GM19438 (cell line): ENCODE data around the gene LGR5.
"Not testable (repeated sequence)": the region's sequence is repeated elsewhere in the genome, so short reads cannot be mapped to it uniquely, and the experiment has no call there.

Experiments
- ATAC-seq: cut with Tn5 transposase; IDR thresholded peaks from one replicate; pipeline ENCODE4 v1.9.1; 2021; ENCODE audit warnings: low read depth; ENCODE audit not compliant: unreplicated experiment

Gene LGR5

DNA sequence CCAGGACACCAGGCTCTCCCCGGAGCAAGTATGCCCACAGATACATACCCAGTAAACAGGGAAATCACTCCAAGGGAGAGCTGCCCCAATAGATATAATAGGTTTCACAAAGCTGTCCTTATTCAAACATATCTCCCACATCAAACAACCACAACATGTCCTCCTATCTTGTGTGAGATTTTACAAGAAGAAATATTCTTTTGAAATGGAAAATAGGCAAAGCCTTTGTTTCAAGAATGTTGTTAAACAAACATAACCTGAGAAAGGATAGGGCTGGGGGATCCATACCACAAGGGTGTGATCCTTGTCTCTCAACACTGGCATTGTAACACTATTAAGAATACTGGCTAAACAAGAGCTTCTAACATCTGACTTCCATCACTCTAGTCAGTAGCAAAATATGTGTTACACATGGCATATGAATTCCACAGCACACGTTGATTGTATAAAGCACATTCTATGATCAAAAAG is 32.9 kb downstream of the LGR5 start:
- no peak for ATAC-seq

DNA sequence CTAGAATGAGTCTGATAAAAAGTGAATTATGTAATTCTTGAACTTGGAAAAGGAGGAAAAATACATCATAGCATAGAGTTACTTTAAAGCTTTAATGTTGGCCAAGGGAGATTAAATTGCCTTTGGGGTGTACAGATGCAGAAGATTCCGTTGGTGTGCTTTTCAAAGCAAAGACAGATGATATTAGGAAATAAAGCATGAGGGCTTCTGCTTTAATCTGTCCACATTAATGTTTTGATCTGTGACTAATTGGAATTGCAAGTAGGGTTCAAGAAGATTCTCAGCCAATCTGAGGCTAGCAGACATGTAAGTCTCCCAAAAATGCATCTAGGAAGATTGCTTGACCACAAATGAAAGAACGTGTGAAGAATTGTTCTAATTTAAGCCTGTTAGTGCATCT is 35.2 kb downstream of the LGR5 start:
- ATAC-seq, result no peak

DNA sequence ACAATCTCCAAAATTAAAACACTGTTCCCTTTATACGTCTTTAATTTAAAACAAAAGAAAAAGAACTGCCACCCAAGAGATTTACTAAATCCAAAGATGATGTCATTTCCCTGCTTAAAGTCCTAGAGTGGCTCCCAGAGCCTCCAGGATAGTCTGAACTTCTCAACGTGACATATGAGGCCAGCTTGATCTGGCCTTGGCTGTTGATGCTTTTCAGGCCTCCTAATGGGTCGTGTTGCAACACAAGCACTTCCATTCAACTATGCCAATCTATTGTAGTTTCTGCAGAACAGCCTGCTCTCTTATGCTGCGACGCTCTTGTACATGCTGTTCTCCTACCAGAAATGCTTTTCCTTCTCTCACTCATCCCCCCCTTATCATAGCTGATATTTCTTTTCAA is 35.7 kb downstream of the LGR5 start:
- ATAC-seq, result no peak

DNA sequence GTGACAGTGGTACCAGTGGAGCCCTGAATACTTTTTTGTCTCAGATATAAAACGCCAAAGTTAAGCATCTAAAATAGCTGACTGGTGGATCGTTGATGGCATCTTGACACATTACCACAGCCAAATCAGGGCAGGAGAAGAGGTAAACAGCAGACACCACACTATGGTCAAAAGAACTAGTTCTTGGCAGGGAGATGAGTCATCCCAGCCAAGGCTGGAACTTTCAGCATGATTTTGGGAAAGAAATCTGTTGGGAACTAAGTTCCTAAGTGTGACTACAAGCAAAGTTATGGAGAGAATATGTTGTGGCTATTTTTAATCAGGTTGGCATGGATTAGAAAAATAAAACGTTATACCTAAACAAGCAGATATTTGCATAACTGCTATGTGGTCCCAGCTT is 36.9 kb downstream of the LGR5 start:
- ATAC-seq, result no peak

DNA sequence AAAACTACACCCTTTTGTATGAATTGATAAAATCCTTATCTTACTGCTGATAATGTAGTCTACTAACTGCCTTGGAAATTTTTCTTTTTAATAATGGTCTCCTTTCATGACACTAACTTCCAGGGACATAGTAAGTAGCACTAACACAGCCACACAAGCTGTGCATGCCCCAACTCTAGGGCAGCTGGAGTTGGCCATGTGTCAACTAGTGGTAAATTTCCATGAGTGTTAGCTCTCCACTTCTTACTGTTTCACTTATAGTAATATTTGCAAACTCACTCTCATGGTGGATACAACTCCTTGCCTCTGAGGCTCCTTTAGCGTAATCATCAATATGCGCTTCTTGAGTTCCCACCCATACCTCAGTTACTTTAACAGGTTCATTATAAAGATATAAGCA is 38.0 kb downstream of the LGR5 start:
- ATAC-seq, result no peak

DNA sequence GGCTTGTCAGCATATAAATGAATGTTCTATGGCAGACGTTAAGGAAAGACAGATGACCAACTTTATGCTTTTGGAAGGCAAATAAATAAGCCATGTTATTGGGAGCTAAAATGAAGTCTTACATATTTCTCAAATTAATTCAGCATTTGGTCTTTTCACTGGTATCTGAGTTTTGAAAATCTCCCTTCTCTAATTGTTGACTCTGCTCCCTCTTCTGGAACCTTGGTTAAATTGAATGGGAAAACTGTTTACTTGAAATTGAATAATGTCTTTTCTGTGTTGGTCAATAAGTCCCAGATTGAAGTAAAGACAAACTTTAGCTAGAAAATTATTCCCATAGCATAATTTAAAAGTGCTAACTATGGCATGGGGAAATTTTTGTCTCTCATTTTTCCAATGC is 38.7 kb downstream of the LGR5 start:
- no peak for ATAC-seq

DNA sequence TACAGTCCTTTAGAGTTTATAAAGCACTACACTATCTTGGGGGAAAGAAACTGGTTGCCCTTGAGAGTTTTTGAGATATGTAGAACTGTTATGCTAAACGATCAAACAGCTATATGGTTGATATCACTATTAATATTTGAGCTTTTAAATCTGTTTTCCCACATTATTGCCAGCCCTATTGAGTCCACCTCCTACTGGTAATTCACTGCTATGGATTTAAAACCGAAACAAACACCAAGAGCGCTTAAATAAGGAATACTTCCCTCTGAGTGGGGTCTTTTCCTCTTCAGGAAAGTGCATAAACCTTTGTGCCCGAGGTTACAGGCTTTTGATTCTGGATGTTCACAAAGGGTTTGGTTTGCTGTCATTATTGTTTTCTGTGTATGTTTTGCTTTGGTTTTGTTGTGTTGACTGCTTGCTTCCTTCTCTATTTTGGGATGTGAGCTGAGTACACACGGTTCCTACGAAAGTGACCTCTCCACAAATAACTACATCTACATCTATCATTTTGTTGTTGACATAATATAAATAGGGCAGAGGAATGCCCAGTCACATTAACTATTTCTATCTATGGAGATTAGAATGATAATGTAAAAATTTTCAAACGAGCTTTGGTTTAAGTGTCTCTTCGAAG is 44.8 kb downstream of the LGR5 start:
- no peak for ATAC-seq

DNA sequence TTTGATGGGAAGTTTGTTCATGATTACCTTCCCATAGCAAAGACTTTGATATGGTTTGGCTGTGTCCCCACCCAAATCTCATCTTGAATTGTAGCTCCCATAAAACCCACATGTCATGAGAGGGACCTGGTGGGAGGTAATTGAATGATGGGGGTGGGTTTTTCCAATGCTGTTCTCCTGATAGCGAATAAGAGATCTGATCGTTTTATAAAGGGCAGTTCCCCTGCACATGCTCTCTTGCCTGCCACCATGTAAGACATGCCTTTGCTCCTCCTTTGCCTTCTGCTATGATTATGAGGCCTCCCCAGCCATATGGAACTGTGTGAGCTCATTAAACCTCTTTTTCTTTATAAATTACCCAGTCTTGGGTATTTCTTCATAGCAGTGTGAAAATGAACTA is 51.2 kb downstream of the LGR5 start:
- not testable (repeated sequence) for ATAC-seq

DNA sequence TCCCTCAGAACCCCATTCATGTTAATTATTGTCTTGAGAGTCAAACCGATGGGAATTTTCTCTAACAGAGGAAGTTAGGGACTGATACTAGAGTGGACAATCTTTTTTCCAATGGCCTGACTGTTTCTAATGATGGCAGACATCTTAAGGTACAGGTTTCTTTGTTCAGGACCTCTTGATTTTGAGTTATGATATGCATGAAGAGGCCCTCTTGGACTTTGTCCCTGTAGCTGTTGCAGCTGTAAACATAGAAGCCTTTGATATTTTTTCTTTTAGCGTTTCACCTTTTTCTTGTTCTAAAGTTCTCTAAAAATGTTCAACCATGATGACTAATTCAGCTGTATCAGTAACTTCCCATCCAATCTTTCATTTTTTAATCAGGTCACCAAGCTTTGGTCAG is 53.0 kb downstream of the LGR5 start:
- no peak for ATAC-seq

DNA sequence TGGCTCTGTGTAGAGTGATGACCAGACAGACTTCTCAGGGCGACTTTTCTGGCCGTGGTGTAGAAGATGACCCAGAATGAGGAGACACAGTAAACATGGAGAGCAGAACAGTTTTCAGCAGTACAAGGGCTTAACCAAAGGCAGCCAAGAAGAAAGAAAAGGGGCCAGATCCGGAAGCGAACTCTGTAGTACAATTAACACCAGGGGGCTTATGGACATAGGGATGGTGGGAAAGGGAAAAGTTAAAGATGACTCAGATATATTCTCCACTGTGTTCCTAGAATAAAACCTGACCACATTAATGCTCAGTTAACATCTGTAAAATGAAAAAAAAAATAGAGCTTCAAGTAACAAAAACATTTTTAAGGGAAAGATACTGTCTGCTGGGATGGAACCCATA is 60.2 kb downstream of the LGR5 start:
- ATAC-seq, result no peak

DNA sequence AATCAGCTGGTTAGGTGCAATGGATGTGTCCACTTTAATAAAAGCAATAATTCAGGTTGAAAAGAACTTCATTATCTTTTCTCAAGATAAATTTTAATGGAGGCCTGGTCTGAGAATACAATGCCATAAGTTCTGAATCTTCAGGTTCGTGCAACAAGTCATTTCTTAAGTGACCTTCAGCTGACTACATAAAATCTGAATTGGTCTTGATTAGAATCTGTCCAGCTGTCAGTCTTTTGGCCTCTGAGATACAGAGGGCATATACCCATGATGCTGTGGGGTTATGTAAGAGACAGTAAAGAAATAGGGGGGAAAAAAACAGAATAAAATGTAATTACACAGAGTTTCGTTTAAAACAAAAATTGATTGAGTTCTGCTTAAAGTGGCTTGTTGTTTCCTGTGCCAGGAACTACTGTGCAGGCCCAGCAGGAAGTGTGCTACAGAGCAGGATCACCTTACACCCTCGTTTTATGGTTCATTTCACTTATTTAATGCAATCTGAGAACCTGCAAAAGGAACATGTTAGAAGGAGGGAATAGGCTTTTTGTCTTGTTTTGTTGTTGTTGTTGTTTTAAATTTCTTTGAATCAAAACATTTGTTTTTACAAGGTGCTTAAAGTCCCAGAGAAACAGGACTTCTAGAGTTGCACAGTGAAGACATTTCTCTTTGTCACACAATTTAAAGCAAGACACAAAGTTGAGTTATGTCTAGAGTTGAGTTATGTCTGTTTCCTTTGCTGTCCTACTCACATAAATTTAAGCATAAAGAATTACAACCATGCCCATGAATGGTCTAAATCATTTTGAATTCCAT is 64.2 kb downstream of the LGR5 start:
- ATAC-seq, result no peak

DNA sequence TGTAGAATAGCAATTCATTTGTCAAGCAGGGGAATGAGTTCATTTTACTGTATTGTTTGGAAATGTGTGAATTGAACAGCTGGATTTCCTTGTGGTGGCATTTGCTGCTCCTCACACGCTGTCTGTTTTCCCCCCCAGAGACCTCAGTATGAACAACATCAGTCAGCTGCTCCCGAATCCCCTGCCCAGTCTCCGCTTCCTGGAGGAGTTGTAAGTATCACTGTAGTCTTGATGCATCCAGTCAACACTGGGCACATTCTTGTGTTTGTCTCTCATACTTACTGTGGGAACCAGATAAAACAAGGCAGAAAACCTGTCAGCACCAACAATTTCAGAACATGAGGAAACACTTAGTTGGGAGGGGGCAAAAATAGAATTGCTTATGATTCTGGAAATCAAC is 64.9 kb downstream of the LGR5 start:
- ATAC-seq, result no peak

DNA sequence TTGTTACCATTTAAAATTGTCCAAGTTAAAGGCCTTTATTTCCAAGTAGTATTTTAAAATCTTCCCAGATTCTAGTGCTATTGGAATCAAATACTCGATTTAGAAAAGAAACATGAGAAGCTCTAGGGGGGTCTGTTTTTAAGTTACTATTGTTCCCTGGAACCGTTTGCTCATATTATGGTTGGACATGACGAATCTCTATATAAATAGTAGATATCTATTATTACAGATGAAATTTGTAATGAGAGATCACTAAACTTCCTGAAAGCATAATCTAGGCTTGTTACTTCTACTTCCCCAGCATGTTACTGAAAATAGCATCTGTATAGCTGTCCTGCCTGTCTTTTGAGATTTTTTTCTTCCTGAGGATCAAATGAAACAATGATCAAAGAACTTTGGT is 70.1 kb downstream of the LGR5 start:
- ATAC-seq, result no peak

DNA sequence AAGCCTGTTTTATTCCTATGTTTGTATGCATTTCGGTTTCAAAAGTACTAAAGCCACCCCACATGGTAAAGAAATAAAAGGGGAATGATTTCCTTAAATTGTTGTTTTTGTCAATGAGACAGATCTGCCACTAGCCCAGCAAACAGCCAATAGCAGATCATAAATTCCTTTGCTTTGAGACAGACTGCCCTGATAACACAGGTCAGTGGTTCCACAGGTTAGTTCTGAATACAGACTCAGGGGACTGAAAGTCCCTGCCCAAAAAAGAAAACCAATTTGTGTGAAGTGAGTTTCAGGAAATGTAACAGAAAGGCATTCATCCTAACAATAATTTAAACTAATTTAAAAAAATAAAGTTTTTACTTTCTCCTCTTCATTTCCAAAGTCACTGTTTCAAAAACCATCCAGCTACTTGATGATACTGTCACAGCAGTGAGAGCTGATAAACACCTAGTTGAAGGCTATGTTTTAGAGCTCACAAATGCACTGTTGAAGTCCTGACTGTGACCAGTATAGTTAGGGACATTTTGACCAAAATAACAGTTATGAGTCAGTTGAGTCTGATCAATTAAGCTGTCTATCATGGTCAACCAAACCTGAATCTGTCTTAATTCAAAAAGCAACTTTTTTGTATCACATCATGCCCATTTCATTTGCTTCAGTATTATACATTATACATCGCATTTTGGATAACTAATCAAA is 77.7 kb downstream of the LGR5 start:
- ATAC-seq, result no peak

DNA sequence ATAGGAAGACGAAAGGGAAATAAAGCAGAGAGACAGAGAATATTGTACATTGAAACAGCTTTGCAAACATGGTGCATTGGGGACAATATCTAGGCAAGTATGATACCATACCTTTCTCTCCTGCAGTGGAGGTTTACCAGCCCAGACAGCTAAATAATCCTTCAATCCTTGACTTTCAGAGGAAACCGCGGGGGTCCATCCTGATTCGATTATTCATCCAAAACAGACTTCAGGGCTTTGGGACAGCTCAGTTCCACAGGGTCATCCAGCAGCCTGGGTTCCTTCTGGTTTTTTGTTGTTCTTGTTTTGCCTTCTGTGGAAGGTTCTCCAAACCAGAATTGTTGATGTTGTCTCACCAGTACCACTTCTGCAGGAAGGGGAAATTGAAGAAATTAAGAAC is 81.5 kb downstream of the LGR5 start:
- ATAC-seq, result no peak

DNA sequence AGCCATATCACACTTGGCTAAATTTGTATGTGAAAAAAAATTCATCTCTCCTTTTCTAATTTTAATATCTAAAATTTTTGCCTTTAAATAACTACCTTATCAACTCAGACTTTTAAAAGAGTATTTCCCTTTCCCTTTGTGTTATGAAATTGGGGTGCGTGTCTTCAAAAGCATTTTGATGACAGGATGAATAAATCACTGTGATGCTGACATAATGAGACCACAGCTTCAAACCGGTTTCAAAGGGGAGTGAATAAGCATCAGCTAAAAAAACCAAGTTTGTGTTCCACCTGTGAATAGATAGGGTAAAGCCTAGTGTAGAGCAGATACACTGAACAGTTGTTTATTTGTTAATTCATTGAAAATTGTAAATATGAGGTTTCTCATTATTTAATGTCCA is 85.0 kb downstream of the LGR5 start:
- no peak for ATAC-seq

DNA sequence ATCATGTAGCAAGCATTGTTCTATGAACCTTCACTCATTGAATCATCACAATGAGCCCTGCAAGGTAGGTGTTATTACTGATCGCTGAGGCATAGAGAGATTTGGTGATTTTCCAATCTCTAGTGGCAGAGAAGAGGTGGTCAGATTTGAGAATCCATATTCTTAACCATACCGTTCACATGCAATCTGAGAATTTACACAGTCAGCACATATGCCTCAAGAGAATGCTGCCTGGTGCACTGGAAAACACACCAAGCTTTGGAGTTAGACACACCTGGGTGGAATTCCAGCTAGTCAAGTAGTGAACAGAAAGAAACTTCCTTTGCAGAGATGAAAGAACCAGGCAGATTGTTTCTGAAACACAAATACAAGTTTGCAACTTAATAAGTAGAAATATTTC is 94.1 kb downstream of the LGR5 start:
- ATAC-seq, result no peak

DNA sequence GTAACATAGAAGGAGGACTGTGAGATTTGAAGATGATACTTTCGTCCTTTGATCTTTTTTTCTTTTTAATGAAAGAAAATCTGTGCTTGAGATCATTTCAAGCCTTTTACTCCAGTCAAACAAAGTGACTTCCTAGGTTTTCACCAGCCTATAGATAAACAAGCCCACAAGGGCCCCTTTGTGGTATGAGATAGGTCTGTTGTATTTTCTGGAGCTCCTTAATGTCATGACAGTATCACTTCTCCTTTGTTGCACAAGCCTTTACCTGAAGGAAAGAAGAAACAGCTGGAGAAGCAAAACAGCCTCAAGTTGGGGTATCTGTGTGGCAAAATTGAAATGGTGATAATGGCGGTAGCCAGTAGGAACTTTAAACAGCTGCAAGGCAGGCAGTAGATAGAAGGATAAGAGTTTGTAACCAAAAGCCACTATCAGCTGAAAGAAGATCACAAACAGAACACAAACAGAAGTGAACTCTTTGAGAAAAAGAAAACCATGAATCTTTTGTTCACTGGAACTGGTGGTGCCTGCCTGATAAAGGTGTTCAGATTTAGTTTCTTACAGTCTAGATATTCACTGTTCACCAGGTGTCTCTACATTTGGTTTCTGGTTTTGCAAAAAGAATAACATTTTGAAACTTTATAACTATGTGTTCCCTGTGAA is 96.8 kb downstream of the LGR5 start:
- ATAC-seq, result no peak

DNA sequence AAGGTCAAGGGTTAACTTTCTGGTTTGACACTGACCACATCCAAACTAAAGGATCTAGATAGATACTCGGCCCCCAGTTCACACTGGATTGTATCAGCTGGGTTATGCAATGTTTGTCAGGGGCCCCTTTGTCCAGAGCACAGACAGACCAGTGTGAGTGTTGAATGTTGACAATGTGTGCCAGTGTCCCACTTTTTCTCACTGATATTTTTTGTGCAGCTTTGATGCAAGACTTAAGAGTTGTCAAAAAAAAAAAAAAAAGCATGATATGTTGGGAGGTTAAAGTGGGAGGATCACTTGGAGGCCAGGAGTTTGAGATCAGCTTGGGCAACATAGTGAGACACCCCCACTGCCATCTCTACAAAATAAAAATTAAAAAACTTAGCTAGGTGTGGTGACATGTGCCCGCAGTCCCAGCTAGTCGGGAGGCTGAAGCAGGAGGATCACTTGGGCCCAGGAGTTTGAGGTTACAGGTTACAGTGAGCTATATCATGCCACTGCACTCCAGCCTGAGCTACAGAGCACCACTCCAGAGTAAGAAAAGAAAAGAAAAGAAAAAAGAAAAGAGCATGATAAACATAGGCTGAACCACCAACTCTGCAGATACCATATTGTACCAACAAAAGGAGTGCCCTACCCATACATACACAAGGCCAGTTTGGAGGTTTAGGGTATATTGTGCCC is 97.5 kb downstream of the LGR5 start:
- no peak for ATAC-seq

DNA sequence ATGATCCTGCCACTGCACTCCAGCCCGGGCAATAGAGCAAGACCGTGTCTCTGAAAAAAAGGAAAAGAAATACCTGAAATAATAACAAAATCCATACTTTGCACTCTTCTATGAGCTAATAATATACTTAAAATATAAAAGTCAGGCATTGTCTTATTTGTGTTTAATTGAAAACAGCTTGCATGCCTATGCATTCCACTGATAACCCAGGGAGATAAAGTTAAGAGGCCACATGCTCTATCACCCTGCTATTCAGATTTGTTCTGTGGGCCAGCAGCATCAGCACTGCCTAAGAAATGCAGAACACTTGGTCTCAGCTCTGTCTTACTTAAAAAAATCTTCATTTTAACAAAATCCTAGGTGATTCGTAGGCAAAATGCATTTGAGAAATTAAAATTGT is 99.2 kb downstream of the LGR5 start:
- ATAC-seq, result no peak

DNA sequence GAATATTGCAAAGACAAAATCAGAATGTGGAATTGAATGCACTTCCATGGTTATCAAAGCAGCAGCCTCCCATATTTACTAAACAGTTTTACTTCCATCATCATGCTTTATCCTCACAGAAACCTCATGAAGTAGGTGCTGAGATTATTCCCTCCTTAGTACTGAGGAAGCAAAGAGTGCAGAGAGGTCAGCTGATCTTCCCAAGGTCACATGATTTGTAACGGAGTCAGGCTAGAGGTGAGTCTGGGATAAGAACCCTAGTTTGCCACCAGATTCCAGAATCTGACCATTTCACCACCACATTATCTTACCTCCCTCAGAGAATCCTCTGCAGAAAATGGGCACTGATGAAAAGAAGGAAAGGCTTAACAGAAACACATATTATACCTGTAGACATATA is 102.0 kb downstream of the LGR5 start:
- no peak for ATAC-seq
